Femur (tissue), 1 donor: Measurements from ENCODE around the gene MRPL16.
A peak's percentile ranks its signal among the peaks of the same experiment; 100 is the strongest.
"Not testable (repeated sequence)": the region's sequence is repeated elsewhere in the genome, so short reads cannot be mapped to it uniquely, and the experiment has no call there.

Experiments used
- DNase-seq: peaks from one replicate; pipeline ENCODE4 v3.0.0-alpha.2; 2017

MRPL16 gene

DNA sequence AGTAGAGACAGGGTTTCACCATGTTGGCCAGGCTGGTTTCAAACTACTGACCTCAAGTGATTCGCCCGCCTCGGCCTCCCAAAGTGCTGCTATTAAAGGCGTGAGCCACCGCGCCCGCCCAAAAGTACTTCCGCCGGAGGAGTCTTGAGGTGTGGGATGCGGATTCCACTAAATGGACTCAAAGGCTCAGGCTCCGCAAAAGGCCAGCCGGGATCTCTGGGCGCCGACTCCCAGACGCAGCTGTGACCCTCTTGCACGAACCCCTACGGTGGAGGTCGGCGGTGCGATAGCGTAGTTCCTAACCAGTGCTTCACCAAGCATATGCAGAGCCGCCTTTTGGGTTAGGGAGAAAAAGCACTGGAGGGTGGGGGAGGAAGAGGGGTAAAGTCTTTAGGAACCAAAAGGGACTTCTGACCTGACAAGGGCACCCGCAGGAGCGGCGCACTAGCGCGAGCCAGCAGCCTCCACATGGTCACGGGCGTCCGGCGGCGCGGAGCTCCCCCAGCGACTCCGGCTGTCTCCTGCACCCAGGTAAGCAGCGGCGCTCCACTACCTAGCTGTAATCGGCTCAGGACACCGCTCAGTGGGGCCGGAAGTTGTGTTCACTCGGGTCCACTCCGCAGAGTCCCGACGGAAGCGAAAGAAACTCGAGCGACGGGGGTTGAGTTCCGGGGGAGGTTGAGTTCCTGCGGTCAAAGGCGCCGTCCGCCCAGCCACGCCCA, at the start of gene MRPL16:
Gene MRPL16, minus strand, starts transcription at position 590 of the 722 bp plus-strand sequence. Its CDS starts 120 bp downstream, at position 470.
- peak; percentile 93 for DNase-seq

DNA sequence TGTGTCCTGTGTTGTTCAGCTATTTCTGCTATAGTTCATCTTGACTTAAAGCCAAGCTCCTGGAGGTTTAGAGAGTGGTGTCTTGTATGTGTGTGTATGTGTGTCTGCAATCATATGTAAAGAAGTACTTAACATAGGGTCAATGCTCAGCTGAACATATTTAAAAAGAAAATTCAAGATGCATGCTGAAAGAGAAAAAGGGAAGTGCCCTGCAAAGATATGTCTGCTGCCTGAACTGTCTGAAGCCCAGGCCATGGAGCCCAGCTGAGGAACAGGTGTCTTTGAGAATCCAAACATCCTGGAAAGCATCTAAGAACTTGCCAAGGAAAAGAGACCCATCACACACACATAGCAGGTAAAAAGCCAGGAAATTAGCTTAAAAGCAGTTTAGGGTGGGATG, 49.1 kb upstream of the MRPL16 start:
- DNase-seq: no peak

DNA sequence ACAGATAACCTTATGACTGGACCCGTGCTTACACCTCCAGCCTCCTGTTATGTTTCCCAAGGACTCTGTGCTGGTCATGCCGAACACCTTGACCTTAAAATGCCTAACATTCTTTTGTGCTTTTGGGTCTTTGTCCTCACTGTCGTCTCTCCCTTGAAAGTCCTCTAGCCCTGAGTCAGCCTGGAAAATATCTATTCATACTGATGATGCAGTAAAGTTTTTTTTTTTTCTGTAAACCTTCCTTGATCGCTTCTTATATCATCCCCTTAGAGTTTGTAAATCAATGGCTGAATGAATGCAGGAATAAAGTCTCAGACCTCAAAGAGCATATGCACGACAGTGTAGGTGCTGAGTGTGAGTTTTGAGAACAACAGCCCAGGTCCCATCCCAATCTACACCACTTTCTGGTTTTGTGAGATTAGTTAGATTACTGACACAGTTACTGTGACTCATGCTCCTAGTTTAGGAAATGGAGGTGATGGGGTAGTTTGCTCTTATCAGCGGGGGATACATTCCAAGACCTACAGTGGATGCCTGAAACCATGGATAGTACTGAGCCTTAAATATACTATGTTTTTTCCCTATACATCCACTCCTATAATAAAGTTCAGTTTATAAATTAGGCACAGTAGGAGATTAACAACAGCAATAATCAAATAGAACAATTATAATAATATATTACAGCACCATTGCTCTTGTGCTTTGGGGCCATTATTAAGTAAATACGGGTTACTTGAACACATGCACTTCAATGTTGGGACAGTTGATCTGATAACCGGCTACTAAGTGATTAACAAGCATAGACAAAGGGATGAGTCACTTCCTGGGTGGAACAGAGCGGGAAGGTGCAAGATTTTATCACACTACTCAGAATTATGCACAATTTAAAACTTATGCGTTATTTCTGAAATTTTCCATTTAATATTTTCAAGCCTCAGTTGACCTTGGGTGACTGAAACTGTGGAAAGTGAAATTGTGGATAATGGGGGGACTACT, 47.2 kb upstream of the MRPL16 start:
- no peak for DNase-seq

DNA sequence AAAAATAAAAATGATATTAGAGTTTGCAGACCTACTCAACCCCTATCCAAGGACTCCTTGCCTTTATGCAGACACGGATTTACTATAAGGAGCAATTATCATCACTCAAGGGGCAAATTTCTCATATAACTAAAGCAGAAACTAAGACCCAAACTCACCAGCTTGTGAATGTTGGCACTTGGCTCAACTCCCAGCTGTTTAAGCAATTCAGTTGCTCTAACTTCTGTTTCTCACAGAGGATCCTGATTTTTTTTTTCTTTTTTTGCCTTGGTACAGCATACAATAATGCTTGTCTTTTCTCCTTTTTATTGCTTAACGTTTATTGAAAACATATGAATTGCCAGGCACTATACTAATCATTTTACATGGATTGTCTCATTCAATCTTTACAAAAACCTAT, 44.3 kb upstream of the MRPL16 start:
- DNase-seq: no peak

DNA sequence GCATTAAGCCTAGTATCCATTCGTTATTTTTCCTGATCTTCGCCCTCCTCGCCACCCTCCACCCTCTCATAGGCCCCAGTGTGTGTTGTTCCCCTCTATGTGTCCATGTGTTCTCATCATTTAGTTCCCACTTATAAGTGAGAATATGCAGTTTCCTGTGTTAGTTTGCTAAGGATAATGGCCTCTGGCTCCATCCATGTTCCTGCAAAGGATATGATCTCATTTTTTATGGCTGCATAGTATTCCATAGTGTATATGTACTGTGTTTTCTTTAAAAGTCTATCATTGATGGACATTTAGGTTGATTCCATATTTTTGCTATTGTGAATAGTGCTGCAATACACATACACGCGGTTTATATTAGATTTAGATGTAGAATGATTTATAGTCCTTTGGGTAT, 40.8 kb upstream of the MRPL16 start:
- not testable (repeated sequence) for DNase-seq

DNA sequence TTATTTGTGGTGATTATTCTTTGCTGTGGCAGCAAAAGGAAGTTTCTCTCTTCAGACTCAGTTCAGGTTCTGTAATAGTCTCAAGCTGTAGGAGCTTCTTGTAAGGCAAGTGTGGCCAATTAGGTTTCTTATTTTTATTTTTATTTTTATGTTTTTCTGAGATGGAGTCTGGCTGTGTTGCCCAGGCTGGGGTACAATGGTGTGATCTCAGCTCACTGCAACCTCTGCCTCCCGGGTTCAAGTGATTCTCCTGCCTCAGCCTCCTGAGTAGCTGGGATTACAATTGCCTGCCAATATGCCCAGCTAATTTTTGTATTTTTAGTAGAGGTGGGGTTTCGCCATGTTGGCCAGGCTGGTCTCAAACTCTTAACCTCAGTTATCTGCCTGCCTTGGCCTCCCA, 39.0 kb upstream of the MRPL16 start:
- not testable (repeated sequence) for DNase-seq

DNA sequence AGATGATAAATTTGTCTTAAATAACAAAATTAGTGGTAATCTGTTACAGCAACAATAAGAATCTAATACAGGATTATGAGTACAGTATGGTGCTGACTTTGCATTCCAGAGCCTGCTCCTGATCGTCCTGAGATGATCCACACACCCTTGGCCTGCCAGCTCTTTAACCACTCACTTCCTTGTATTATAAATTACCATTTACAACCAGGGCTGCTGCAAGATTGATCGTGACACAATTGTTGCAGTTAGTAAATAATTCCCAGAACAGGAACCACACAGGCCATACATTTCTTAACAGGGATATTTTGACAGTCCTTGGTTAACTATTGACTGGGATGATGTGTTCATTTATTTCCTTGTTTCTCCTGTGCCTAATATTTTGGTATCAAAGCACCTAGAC, 38.6 kb upstream of the MRPL16 start:
- DNase-seq: no peak

DNA sequence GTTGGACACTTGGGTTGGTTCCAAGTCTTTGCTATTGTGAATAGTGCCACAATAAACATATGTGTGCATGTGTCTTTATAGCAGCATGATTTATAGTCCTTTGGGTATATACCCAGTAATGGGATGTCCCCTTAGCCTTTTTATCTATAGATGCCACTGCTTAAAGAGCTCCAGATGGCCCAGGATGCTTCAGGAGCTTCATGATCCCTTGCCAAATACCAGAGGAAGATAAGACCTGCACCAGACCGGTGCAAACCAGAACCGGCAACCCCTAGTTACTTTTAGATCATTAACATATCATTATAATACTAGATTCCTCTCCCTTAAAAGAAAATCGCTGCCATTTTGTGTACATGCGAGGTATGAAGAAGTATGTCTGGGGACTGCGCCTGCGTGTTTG, 37.9 kb upstream of the MRPL16 start:
- not testable (repeated sequence) for DNase-seq

DNA sequence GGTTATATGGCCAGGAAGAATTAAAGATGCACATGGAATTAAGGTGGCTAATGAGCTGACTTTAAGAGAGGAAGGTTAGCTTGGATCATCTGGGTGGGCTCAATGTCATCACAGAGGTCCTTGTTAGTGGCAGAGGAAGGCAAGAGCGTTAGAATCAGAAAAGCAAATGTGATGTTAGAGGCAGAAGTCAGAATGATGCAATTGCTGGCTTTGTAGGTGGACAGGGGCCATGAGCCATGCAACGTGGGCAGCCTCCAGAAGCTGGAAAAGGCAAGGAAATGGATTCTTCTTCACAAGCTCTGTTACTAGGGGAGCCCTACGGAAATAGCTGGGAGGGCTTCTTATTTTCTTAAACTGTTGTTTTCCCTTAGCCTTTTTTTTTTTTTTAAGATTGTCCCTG, 37.0 kb upstream of the MRPL16 start:
- no peak for DNase-seq

DNA sequence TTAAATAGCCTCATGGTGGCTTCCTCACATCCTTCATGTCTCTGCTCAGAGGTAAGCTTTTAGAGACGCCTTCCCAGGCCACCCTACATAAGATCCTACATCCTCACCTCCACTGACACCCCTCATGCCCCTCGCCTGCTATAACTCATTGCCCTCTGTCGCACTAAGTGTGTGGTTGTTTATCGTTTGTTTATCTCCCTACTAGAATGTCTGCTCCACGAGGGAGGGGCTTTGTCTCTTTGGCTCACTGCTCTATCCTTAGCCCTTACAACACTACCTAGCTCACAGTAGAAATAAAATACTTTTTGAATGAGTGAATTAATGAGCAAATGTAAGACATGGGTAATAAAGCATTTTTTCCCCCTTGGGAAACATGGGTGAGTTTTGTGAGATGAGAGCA, 36.0 kb upstream of the MRPL16 start:
- no peak for DNase-seq

DNA sequence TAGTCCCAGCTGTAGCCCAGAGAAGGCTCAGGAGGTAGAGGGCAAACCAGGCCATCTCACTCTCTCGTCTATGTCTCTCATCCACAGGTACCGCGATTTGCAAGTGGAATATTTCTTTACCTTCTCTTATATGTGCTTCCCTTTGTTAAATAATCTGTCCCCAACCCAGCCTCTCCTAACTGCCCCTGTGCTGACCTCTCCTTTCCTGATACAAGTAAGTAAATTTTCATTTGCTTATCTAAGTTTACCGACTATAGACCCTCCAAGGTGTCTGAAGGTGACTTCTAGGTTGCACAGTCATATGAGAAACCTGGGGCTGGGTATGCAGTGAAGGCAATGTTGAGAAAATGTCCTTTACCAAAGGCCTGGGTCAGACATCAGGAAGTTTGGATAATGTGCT, 34.8 kb upstream of the MRPL16 start, which contains the start of gene CBLIF:
Gene CBLIF, minus strand, starts transcription at position 101 of the 400 bp plus-strand sequence. Its CDS starts 46 bp downstream, at position 55.
- DNase-seq: no peak

DNA sequence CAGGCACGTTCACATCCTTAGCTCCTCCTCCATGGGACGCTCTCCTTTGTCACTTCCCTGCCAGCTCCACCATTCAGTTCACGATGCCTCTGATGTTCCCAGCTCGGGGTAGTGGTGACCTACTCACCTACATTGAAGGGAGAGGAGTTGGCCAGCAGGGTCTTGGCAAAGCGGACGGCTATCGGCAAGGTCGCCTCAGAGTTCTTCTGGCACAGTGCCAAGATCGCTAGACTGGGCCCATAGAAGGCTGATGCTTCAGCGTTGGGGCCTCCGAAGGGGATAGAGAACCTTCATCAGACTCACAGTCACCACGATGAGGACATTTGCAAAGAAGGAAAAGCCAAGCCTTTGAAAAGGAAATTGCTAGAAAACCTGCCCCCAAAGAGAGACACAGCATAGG, 31.7 kb upstream of the MRPL16 start:
- DNase-seq: no peak

DNA sequence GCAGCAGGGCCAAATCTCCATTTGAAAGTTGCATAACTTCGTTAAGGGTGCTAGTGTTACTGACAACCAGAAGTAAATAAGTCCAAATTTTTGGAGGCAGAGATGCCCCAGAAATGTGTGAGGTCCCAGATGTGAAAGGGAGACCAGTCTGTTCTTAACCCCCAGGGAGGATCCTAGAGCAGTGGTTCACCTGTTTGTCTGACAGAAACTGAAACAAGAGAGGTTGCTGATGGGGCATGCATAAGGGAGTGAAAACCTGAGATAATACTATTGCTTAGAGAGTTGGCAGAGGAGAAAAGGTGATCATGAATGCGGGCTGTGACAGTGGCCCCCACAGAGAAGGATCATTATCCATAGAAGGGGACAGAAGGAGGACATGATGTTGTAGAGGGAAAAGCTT, 30.9 kb upstream of the MRPL16 start:
- DNase-seq: no peak

DNA sequence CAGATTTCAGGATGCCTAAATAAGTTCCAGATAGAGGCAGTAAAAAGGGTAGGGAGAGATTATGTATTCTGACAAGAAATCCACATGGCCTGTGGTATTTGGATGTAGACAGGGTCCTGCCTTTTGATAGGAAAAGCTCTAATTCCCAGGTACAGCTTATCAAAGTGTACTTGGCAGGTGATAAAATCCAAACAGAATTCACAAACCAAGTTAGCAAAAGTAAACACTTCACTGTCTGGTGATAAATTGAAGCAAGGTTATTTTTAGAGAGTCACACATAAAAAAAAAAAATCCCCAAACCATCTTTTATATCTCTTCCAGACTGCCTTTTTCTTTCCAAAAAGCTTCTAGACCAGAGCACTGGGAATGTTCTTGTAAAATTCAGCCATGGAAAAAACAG, 29.0 kb upstream of the MRPL16 start:
- DNase-seq: no peak

DNA sequence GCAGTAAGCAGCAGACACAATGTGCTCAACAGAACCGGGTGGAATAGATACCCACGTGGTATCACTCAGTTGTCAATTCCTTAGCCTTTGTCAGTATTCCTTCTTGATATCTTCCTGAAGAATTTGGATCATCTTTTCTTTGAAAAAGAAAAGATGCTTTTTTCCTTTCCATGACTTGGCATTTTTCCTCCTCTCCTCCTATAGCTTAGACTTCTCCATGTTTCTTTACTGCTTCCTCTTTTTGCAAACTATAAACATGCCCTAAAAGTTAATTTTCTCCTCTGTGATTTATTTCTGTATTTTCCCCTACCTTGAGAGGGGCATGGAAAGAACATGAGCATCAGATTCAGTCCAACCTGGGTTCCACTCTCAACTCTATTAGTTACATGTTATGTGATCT, 23.0 kb upstream of the MRPL16 start:
- DNase-seq: no peak

DNA sequence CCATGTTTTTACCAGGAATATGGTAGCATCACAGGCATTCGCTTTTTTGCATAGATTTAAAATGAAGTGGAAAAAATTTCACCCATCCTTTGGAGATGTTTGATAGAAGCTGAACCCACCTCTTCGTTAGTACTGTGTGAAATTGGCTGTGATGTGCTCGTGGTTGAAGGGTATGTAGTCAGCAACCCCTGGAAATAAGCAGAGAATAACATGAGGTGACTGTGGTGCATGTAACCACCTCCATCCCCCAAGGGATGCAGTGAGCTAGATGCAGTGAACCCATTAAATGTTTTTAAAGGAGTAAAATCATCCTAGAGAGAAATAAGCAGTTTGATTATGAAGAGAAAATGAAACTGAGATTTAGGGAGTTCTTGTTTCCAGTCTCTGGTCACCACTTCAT, 18.8 kb upstream of the MRPL16 start:
- DNase-seq: no peak

DNA sequence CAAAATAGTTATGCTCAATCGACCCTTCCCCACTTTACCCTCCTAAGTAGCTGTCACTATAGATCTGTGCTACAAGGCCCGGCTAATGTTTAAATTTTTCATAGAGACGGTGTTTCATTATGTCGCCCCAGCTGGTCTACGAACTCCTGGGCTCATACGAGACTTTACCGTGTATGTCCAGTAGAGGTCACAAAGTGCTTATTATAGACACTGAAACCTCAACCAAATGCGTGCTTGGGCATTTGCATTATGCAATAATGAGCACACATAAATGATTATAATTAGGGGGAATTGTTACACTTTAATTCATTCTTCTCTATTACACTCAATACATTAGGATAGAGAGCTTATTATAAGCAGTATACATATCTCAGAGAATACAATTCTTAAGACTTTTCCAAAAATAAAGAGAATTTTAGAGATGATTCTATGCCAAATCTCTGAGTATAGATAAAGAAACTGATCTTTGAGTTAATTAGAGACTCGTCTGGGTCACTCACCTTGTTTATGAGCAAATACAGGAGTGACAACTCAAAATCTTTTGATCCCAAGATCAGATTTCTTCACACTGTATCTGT, 12.5 kb upstream of the MRPL16 start:
- no peak for DNase-seq

DNA sequence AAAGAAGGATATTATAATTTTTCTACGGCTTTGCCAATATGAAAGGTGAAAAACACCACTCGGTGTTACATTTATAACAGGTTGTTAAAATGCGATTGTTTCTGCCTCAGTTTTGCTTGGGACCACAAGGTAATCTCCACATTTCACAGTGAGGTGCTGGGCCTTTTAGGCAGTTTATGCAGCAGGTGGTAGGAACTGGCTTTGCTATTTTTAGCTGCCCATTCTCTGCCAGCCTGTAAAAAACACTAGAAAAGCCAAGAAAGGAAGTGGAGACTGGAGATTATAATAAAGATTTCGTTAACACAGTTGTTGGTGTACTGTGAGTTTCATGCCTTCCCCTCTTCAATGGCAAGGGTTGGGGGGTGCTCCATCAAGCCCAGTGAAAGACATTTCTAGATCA, 8.0 kb upstream of the MRPL16 start:
- no peak for DNase-seq

DNA sequence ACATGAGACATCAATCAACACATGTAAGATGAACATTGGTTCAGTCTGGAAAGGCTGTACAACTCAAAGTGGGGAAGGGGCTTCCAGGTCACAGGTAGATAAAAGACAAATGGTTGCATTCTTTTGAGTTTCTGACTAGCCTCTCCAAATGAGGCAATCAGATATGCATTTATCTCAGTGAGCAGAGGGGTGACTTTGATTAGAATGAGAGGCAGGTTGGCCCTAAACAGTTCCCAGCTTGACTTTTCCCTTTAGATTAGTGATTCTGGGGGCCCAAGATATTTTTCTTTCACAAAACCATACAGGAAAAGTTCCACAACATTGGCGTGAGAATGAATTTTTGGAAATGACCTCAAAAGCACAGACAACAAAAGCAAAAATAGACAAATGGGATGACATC, 5.9 kb upstream of the MRPL16 start:
- DNase-seq: not testable (repeated sequence)

DNA sequence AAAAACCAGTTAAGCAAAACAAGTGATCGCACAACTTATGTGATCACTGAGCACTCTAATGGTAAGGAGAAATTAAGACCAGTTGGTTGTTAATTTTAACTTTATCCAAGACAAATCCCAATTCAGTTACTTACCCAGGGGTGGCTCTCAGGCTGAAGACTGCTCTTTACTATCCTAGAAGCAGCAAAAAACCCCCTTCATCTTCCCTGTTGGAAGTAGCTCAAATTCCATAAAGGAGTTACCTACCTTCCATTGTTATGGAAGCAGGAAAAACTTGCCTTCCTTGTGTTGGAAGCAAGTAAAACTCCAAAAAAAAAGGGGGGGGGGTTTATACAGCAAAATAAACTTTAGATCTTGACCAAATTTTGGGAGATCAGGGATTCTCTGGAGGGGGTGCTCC, 5.2 kb upstream of the MRPL16 start:
- DNase-seq: no peak

DNA sequence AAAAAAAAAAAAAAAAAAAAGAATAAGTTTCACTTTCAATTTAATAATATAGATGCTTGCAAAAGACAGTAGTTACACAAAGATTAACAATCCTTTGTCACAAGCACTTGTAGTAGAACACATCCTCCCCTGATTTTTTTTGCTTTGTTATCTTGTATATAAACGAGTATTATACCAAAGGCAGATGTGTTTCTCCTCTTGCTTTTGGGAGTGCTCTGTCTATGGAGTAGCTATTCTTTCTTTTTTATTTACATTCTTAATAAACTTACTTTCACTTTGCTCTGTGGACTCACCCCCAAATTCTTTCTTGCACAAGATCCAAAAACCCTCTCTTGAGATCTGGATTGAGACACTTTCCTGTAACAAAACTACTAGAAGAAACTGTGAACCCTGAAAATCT, 3.4 kb upstream of the MRPL16 start:
- no peak for DNase-seq

DNA sequence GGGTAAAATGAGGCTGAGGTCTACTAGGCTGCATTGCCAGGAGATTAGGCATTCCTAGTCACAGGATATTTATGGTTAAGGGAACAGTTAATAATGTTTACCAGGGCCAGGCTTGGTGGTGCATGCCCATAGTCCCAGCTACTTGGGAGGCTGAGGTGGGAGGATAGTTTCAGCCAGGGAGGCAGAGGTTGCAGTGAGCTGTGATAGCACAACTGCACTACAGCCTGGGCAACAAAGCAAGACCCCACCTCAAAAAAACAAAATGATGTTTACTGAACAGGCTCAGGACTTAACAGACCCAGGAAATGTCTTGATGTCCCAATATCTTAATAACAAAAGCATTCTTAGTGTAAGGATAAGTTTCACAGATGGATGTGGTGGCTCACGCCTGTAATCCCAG, 2.8 kb upstream of the MRPL16 start:
- DNase-seq: no peak

DNA sequence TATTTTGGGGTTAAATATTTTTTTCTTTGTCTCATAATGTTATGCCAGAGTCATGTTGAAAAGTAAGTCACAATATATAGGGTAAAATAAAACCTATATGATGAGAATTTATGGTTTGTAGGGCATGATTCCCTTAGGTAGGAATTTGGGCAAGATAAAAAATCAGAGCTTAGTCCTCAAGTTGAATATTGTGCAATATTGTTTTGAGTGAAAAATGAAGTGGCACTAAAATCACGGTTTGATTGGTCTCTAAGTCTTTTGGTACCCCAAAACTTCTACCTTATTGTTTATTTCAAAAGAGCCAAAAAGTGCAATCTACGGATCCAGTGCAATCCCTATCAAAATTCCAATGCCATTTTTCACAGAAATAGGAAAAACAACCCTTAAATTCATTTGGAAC, 1.6 kb upstream of the MRPL16 start:
- DNase-seq: no peak

DNA sequence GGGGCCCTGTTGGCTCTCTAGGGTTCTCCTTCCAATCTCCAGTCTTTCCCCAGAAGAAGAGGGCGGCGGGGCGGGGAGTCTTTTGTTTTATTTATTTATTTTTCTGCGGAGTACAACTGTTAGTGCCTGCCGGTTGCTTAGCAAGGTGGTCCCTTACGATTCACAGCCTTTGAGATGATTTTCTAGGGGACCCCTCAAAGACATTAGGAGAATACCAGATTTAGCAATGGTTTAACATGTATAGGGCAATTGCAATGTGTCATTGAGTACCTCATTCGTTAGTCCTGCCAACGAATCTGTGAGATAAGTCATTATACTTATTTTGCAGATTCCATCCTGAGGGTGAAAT, 307 bp upstream of the MRPL16 start:
- no peak for DNase-seq
